ENCODE data around the gene GUCA1C. TPM values are rescaled to one million over a fixed set of nuclear protein-coding genes. Genes with fewer than 3 reads are reported as not detected.

GUCA1C gene
- total RNA-seq, 4 donors from 2014 or later: not detected

DNA sequence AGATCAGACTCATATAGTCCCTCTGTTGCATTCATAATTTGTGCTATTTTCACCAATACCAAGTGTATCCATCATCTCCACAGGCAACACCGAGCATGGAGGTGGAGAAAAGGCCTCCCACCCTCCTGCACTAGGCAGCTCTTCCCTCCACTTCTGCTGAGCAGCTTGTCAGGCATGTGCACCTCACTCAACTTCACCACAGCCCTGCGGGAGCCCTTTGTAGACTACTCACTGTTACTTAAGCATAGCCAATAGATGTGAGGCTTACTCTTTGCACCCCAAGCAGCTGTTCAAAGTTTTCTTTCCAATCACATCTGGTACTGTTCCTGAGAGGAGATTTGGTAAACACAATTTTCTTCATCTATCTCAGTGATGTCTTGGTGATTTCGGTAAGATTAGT, 16.9 kb upstream of the GUCA1C start:
- ATAC-seq (ENCODE audit: low FRiP score) (no peak), DNase-seq (ENCODE audit: low spot score) (no peak)
- TF ChIP-seq, protein P1, sequence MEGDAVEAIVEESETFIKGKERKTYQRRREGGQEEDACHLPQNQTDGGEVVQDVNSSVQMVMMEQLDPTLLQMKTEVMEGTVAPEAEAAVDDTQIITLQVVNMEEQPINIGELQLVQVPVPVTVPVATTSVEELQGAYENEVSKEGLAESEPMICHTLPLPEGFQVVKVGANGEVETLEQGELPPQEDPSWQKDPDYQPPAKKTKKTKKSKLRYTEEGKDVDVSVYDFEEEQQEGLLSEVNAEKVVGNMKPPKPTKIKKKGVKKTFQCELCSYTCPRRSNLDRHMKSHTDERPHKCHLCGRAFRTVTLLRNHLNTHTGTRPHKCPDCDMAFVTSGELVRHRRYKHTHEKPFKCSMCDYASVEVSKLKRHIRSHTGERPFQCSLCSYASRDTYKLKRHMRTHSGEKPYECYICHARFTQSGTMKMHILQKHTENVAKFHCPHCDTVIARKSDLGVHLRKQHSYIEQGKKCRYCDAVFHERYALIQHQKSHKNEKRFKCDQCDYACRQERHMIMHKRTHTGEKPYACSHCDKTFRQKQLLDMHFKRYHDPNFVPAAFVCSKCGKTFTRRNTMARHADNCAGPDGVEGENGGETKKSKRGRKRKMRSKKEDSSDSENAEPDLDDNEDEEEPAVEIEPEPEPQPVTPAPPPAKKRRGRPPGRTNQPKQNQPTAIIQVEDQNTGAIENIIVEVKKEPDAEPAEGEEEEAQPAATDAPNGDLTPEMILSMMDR (IDR thresholded peaks at IDR 0.05): no peak

DNA sequence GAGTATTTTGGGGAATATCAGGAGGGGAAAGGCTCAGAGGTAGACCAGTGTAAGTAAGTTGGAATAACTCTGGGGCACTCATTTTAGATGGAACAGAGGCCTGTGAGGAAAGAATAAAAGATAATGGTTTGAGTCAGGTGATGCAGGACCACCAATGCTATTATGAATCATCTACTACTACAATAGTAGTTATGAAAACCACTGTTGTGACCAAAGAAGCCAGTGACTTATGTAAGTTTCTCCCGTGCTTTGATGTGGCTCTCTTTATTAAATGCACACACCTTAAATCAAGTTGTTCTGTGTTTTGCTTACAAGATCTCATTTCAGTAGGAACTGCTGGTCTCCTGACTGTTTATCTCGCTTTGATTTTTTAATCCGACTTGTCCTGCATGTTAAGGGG, 13.1 kb upstream of the GUCA1C start:
- no peak for DNase-seq (ENCODE audit: low spot score)
- no peak for ATAC-seq (ENCODE audit: low FRiP score)
- TF ChIP-seq, protein P1 (IDR thresholded peaks at IDR 0.05): no peak

DNA sequence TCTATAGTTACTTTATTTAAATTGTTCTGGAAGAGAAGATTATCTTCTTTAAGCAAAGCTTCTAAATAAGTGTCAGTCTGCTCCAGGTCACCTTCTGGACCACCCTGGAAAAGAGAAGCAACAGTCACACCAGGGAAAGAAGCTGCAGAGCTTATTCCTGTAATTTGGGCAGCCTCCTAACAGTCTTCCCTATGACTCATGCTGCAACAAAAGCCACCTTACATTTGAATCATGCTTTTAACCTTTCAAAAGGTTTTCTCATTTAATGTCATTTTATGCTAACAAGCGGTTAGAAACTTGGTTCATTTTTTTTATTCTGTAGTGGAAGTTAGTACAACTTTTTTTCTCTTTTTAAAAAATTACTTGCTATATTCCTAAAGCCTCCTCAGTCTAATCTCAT, 5.3 kb upstream of the GUCA1C start:
- no peak for DNase-seq (ENCODE audit: low spot score)
- no peak for ATAC-seq (ENCODE audit: low FRiP score)
- TF ChIP-seq, protein P1 (IDR thresholded peaks at IDR 0.05): no peak

DNA sequence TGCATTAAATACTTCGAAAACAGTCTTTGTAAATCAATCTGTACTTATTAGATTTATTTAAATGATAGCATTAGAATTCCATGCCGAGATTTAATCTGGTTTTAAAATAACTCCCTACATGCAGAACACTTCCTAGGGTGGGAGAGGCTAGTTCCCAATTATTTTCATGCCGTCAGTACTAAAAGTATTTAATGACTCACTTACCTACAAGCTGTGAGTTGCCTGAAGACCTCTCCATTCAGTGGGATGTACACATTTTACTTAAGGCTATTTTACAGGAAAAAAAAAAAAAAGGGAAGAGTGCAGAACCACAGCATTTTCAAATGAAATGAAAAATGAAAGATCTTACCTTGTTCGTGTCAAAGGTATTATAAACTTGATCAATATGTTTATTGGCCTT, 469 bp downstream of the GUCA1C start:
- TF ChIP-seq, protein P1 (IDR thresholded peaks at IDR 0.05): no peak
- ATAC-seq (ENCODE audit: low FRiP score): no peak

DNA sequence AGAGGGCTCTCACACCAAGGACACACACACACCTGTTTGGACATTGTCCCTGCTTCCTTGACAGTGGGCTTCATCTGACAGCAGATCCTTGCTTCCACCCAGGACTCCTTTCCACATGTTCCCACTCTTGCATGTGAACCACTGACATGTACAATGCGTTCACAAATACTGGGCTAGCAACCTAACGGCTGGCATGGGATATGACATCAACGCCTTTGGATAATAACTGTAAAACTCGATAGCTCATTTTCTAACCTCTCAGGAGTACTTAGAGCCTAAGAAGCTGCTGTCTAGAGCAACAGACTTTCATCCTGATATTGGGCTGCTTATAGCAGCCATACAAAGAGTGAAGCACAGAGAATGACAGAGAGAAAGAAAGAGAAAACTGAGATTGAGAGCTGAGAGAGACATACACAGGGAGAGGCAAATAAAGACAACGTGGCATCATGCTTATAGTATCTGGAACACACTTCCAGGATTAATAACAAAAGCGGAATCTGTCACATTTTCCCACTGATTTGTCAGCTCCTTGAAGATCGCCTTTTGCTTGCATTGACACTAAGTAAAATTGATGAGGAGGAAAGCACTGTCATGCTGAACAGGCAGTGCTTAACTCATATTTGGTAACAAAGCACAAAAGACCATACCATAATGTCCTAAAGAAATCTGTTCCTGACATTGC, 1.7 kb downstream of the GUCA1C start:
- DNase-seq (ENCODE audit: low spot score): no peak
- TF ChIP-seq, protein P1 (IDR thresholded peaks at IDR 0.05): no peak
- no peak for ATAC-seq (ENCODE audit: low FRiP score)

More for the DNA sequence above, 469 bp downstream of the GUCA1C start:
- DNase-seq (ENCODE audit: low spot score): no peak

DNA sequence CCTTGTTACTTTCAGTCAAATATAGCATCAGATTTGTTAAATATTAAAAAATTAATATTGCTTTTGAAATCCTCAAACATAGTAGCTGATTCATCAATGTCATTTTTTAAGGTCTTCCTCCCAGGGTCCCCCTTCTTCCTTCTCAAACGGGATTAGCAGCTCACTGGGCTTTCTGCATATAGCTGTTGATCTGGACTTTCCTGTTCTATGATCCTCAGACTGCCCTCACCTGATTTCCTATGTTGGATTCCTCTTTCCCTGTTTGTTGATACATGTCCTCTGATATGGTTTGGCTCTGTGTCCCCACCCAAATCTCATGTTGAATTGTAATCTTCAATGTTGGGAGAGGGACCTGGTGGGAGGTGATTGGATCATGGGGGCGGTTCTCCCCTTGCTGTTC, 5.8 kb downstream of the GUCA1C start:
- no peak for DNase-seq (ENCODE audit: low spot score)
- TF ChIP-seq, protein P1 (IDR thresholded peaks at IDR 0.05): no peak
- no peak for ATAC-seq (ENCODE audit: low FRiP score)
